ENCODE data around the gene LEKR1.
A peak's percentile ranks its signal among the peaks of the same experiment; 100 is the strongest.
"Not testable (repeated sequence)": the region's sequence is repeated elsewhere in the genome, so short reads cannot be mapped to it uniquely, and the experiment has no call there.

Gene LEKR1

GRCh38 chr3:156838035-156838434, 11.9 kb downstream of the LEKR1 start:
- no peak for DNase-seq

- no peak for DNase-seq
These were observed 14.9 kb downstream of the LEKR1 start for GRCh38 chr3:156840826-156841689.

DNA sequence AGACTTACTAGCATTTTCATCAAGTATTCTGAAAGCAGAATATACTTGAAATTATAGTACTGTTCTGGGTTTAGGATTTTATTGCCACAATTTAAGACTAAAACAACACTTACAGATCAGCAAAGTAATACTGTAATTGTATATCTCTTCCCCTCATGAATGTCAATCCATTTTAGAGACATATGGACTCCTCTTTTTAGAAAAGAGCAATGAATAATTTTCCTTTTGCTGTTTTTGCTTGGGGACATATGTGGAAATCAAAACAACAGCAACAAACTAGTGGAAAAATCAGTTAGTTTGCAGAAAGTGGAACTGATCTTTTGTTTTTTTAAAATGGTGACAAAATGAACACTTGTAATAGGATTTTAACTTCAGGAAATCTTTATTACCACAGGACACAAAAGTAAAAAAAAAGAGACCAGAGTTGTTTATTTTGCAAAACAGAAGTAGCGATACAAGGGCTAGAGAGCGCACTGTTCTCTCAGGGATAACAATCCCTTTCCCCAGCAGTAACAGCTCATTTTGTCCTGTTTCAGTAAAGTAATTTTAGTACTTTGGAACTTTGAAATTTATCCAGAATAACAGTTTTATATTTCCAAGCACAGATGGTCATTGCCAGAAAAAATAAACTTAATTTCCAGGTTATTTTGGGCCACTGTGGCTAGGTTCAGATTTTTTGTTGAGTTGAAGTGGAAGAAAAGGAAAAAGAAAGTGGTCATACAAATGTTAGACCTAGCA, 17.1 kb downstream of the LEKR1 start:
- DNase-seq: no peak

DNA sequence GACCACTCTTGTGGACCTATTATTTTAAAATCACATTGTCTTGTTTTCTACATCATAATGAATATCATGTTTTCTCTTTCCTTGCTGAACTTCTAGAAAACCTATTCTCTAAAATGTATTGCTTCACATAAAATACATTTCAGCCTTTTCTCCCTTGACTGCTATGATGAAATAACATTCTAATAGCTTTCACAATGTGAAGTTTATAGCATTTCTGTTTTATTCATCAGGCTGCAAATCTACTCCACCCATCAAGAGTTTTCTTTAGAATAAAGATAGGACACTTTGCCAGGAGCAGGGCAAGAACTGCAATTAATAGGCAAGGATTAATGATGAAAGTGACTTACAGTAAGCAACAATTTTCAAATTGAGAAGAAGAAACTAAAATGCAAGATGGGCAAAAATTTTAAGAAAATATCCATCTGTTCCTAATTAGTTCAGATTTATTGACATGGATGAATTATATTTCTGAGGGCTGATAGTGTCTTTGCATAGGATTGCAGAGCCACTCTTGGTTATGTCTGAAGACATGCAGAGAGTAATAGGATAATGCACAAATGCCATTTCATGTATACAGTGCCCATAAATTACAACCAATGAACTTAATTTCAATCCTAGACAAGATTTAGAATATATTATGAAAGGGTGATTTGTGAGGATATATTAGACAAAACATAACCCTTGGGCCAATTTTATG, 21.7 kb downstream of the LEKR1 start:
- DNase-seq: no peak

DNA sequence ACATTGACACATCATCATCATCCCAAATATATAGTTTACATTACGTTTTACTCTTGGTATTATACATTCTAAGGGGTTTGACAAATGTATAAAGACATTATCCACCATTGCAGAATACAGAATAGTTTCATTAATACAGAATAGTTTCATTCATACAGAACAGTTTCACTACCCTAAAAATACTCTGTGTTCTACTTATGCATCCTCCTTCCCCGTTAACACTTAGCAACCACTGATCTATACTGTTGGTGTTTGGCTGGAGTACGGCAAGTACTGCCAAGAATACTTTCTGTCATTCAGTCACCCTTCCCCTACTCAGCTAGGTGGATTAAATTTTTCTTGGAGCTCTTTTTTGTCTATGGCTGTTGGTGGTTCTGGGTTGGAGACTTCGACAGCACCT, 33.4 kb downstream of the LEKR1 start:
- DNase-seq: no peak

- DNase-seq: no peak
These were observed 34.7 kb downstream of the LEKR1 start for GRCh38 chr3:156860873-156861272.

GRCh38 chr3:156862338-156862737, 36.2 kb downstream of the LEKR1 start:
- DNase-seq: no peak

DNA sequence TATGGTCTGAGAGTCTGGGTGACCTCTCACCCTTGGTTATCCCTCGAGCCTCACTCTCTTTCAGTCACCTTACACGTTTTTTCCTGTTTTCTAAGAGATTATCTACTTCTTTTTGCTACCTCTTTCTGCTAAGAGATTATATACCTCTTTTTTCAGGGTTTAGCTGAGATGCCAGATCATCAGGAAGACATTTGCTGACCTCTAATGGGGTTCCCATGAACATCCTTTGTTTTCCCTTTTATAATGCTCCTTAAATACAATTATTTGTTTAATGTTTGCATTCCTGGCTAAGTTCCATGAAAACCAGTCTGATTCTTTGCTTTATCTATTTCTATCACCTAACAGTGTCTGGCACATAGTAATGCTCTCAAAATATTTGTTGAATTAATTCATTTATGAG, 39.6 kb downstream of the LEKR1 start:
- DNase-seq: no peak

DNA sequence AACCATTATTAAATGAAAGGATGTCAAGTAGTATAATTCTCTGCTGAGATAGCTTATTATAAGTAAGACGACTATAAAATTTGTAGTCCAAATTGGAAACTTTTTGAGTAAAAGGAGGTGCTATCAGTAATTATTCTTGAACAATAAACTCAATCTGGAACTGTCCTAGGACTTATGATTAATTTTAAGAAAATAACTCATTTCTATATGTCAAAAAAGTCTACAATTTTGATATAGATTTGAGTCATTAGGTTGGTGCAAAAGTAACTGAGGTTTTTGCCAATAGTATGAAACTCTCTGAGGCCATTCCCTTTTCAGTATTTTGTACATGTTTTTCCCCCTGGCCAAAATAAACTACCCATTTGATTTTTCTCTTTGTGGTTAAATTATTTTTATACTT, 41.0 kb downstream of the LEKR1 start:
- no peak for DNase-seq

GRCh38 chr3:156867920-156868319, 41.8 kb downstream of the LEKR1 start:
- DNase-seq: no peak

DNA sequence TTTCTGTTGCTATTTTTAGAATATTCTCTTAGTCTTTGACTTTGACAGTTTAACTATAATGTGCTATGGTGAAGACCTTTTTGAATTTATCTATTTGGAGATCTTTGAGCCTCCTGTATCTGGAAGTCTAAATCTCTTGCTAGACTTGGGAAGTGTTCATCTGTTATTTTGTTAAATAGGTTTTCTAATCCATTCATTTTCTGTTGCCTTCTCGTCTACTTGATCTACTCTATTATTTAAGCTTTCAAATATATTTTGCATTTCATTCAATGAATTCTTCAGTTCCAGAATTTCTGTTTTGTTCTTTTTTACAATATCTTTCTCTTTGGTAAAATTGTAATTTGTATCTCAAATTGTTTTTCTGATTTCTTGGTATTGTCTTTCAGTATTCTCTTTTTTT, 47.8 kb downstream of the LEKR1 start:
- DNase-seq: no peak

DNA sequence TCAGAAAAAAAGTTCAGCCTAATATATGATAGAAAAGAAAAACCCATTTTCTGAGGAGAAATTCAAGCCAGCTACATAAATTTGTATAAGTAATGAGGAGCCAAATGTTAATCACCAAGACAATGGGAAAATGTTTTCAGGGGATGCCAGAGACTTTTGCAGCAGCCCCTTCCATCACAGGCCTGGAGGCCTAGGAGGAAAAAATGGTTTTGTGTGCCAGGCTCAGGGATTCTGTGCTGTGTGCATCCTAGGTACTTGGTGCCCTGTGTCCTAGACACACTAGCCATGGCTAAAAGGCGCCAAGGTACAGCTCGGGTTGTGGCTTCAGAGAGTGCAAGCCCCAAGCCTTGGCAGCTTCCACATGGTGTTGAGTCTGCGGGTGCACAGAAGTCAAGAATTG, 53.3 kb downstream of the LEKR1 start:
- not testable (repeated sequence) for DNase-seq

DNA sequence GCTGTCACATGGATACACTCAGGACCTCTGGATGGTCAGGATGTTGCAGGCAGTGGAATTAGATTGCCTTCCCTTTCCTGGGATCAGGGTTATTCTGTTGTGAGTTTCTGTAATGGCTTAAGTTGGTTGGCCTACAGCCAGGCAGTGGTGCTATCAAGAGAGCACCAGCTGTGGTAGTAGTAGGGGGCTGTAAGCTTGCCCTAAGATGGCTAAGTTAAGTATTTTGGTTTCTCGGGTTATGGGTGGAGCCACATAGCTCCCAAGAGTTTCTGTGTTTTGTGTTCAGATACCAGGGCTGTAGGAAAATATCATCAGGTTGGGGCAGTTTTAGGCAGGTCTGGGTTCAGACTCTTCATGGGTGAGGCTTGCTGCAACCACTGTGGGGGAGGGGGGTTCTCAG, 59.6 kb downstream of the LEKR1 start:
- DNase-seq: no peak

DNA sequence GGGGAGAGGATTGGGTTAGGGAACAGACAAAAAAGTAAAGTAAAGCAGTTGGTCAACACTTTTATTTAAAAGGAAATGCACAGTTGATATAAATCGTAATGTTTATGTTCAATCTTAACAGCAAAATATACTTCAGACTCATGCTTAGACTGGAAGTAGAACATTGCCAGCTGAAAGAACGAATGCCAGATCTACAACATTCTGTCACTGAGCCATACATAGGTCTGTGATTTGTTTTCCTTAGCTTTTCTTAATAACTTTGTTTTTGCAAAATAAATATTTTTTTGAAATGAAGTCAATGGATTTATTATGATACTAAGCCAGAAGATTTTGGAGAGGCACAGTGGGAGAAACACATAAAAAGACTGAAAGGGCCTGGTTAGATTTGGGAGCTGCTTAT, 62.0 kb downstream of the LEKR1 start:
- no peak for DNase-seq

GRCh38 chr3:156888576-156888975, 62.4 kb downstream of the LEKR1 start:
- no peak for DNase-seq

- DNase-seq: peak in 1 of 2 experiments; percentile 21
These were observed 66.5 kb downstream of the LEKR1 start for GRCh38 chr3:156892701-156893100.

DNA sequence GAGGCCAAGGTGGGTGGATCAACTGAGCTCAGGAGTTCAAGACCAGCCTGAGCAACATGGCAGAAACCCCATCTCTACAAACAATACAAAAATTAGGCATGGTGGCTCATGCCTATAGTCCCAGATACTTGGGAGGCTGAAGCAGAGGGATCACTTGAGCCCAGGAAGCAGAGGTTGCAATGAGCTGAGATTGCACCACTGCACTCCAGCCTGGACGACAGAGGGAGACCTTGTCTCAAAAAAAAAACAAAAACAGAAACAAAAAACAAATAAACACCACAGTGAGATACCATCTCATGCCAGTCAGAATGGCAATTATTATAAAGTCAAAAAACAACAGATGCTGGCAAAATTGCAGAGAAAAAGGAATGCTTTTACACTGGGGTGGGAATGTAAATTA, 69.2 kb downstream of the LEKR1 start:
- not testable (repeated sequence) for DNase-seq

DNA sequence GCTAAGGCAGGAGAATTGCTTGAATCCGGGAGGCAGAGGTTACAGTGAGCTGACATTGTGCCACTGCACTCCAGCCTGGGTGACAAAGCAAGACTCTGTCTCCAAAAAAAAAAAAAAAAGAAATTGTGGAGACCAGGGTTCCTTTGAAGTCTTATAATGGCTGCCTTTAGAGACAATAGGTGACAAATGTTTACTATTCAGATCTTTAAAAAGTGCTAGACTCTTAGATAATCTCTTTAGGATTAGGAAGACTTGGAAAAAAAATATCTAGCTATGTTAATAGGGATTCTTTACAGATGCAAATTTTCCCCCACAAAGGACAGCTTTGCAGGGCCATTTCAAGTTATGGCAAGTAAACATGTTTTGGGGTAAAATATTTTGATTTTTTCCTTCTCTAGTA, 71.7 kb downstream of the LEKR1 start:
- DNase-seq: not testable (repeated sequence)

DNA sequence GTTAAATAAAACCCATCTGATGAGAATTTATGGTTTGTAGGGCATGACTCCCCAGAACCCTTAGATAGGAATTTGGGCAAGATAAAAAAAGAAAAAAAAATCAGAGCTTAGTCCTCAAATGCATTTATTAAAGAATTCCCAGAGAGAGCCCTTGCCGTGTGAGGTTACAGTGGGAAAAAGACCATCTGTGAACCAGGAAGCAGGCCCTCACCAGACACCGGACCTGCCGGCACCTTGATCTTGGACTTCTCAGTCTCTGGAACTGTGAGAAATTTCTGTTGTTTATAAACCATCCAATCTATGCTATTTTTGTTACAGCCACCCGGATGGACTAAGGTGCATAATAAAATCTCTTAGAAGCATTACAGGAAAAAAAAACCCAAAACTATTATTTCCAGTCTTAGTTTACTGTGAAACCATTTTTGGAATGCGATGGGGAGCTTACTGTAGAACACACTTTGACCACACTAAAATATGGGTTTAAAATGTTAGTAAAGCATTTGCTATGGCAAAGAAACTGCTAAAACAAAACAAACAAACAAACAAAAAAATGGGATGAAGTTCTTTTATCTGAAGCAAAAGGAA, 72.2 kb downstream of the LEKR1 start:
- no peak for DNase-seq

- no peak for DNase-seq
These were observed 73.8 kb downstream of the LEKR1 start for GRCh38 chr3:156899951-156900350.

GRCh38 chr3:156902916-156903315, 76.8 kb downstream of the LEKR1 start:
- no peak for DNase-seq

- DNase-seq: no peak
These were observed 80.1 kb downstream of the LEKR1 start for GRCh38 chr3:156906275-156906674.

DNA sequence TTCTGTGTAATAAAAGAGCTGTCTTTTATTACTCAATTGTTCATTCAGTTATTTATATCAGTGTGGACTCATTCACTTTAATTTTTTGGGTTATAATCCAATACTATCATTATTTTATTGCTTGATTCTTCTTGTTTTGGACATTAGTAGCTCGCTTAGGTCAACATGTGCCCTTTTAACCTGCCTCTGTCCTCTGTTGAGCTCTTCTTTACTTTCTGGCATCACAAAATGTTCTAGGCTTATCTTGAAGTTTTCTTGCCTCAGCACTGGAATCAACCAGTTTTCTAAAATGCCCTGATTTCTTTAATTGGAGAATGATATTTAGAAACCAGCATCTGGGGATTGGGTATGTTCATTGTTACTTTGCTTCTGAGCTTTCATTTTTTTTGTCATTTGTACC, 82.2 kb downstream of the LEKR1 start:
- no peak for DNase-seq

Data from SW 1271 (cell line).